Frontal cortex (tissue), 4 donors: ENCODE results near the gene PLCXD1. TPM values are rescaled to one million over a fixed set of nuclear protein-coding genes. Genes with fewer than 3 reads are reported as not detected.
"Not testable (repeated sequence)": the region's sequence is repeated elsewhere in the genome, so short reads cannot be mapped to it uniquely, and the experiment has no call there.

Source experiments
- DNase-seq, 2 donors: peaks; one replicate each; pipeline ENCODE4 v3.0.0; 2012; ENCODE audit warnings: low spot score in 2 of 2
- FAIRE-seq: peaks from 2 replicates; lab custom pipeline; 2012; peaks lifted over from hg19 to GRCh38; lab: Jason Lieb, UNC
- total RNA-seq: library from RNA; depleted of rRNA; stranded (reverse); fragments of >200 nt; gene quantifications from one replicate; pipeline ENCODE4 v1.2.3, GENCODE V29; 2014
- donor health status: control.
- donor health status: control.
- donor health status: control.

Gene PLCXD1
- total RNA-seq, 1 donor from 2014 or later: 14.7 TPM

DNA sequence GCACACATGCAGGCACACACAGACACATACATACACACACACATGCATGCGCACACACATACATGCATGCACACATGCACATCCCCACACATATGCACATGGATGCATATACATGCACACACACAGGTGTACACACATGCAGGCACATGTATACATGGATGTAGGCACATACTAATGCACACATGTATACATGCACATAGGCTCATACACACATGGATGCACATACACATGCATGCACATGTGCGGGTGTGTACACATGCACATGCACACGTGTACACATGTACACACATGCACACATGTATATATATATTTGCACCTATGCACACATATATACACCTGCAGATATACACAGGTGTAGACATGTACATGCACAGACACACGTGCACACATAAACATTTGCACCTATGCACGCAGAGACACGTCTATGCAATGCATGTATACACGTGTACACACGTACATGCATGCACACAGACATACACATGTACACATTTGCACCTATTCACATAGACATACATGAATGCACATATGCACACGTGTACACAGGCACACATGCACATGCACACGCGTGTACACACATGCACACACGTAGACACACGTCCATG is 4.0 kb downstream of the PLCXD1 start:
- FAIRE-seq (no peak), DNase-seq (no peak)

DNA sequence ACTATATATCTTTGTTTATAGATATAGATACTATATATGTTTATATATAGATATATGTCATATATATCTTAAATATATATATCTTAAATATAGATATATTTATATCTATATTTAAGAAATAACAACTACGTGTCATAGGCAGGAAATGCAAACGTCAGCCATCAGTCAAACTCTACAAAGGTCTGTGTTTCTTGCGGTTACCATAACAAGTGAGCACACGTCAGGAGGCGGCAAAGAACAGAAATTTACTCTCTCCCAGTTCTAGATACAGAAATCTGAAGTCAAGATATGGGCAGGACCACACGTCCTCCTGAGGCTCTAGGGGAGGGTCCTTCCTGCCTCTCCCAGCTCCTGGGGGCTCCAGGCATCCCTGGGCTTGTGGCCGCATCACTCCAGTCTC is 6.5 kb downstream of the PLCXD1 start:
- no peak for DNase-seq
- no peak for FAIRE-seq

DNA sequence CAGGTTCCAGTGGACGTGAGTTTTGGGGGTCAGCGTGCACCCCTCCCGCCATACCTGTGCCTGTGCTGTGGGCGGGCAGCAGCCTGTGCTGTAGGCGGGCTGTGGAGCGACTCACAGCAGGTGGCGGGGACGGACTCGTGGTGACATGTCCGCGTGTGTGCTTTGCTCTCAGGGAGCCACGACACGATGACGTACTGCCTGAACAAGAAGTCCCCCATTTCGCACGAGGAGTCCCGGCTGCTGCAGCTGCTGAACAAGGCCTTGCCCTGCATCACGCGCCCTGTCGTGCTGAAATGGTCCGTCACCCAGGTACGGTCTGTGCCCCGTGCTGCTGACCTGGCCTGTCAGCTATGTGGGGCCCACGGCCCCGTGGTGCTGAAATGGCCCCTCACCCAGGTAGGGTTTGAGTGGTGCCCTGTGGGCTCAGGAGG is 7.4 kb downstream of the PLCXD1 start:
- FAIRE-seq (no peak), DNase-seq (no peak)

DNA sequence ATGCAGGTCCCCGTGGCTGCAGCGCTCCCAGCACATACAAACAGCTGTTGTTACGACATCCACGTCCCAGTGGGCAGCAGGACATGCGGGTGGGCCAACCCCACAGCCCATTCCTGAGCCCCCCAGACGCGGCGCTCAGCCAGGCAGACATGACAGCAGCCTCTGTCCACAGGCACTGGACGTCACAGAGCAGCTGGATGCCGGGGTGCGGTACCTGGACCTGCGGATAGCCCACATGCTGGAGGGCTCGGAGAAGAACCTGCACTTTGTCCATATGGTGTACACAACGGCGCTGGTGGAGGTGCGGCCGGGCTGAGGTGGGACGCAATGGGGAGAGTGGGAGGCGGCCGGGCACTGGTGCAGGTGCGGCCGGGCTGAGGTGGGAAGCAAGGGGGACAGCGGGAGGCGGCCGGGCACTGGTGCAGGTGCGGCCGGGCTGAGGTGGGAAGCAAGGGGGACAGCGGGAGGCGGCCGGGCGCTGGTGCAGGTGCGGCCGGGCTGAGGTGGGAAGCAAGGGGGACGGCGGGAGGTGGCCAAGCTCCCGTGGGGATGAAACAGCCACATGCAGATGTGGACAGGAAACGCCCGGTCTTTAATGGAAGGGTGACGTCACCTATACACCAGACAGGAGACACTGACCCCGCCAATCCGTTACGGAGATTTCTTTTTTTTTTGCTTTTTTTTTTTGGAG is 9.4 kb downstream of the PLCXD1 start:
- no peak for FAIRE-seq
- no peak for DNase-seq

DNA sequence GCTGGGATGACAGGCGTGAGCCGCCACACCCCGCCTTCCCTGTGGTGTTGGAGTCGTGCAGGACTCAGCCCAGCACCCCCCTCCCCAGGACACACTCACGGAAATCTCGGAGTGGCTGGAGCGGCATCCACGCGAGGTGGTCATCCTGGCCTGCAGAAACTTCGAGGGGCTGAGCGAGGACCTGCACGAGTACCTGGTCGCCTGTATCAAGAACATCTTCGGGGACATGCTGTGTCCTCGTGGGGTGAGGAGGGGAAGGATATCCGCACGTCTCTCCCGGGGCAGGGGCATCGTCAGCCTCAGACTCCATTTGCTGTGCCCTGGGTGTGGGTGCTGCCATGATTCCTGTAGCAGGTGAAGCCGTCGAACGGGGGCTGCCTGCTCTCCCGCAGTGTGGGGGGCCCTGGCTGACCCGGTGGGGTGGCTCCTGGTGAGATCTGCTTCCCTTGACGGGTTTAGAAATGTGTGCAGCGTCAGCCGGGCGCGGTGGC is 10.3 kb downstream of the PLCXD1 start:
- no peak for FAIRE-seq
- DNase-seq: no peak

DNA sequence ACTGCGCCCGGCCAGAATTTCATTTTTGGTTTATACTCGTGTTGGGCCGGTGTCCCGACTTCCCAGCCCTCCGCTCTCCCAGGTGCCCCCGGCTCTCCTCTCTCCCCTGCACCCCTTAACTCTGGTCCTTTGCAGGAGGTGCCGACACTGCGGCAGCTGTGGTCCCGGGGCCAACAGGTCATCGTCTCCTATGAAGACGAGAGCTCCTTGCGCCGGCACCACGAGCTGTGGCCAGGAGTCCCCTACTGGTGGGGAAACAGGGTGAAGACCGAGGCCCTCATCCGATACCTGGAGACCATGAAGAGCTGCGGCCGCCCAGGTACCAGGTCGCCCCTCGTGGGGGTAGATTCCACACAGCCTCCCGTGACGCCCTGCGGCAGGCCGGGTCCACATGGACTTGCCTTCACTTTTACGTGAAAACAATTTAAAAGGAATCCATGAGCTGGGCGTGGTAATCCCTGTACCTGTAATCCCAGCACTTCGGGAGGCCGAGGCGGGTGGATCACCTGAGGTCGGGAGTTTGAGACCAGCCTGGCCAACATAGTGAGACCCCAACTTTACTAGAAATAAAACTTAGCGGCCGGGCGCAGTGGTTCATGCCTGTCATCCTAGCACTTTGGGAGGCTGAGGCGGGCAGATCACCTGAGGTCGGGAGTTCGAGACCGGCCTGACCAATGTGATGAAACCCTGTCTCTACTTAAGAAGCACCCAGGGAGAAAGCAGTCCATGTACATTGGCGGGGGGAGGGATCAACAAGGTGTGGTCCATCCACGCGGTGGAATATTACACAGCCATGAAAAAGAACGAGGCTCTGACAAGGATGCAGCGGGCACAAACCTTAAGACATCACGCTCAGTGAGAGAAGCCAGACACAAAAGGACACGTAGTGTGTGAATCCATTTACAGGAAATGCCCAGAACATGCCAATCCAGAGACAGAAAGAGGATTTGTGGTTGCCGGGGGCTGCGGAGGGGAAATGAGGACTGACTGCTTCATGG is 12.0 kb downstream of the PLCXD1 start:
- no peak for DNase-seq

DNA sequence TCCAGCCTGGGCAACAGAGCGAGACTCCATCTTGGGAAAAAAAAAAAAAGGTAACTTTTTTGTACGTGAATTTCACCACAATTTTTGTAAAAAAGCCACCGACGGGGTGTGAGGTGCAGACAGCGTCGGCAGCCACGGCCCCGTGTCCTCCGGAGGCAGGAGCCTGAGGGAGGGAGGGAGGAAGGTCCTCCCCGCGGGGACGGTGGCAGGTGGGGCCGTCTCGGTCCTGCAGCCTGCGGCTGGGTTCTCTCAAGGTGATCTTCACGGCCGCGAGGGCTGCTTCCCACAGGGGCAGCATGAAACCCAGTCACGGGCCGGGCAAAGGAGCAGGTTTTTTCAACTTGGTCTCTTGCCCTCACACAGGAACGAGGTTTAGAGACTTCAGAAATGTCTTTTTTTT is 14.0 kb downstream of the PLCXD1 start:
- DNase-seq: no peak
- FAIRE-seq: no peak

More for the DNA sequence above, 12.0 kb downstream of the PLCXD1 start:
- no peak for FAIRE-seq

DNA sequence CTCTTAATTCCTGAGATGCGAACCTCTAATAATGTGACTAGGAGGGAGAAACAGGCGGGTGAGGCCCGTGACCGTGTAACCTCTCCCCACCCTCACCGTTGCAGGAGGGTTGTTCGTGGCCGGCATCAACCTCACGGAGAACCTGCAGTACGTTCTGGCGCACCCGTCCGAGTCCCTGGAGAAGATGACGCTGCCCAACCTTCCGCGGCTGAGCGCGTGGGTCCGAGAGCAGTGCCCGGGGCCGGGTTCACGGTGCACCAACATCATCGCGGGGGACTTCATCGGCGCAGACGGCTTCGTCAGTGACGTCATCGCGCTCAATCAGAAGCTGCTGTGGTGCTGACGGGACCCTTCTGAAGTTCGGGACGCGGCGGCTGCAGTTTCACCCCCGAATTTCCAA is 17.8 kb downstream of the PLCXD1 start:
- DNase-seq (no peak), FAIRE-seq (no peak)

DNA sequence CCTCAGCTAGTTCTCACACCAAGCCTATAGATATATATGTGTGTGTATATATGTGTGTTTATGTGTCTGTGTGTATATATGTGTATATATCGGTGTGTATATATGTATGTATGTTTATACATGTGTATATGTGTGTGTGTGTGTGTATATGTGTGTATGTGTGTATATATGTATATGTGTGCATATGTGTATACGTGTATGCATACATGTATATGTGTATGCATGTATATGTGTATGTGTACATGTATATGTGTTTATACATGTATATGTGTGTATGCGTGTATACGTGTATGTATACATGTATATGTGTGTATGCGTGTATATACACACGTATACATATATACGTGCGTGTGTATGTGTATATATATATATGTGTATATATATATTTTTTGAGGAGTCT is 19.2 kb downstream of the PLCXD1 start:
- FAIRE-seq (no peak), DNase-seq (no peak)

DNA sequence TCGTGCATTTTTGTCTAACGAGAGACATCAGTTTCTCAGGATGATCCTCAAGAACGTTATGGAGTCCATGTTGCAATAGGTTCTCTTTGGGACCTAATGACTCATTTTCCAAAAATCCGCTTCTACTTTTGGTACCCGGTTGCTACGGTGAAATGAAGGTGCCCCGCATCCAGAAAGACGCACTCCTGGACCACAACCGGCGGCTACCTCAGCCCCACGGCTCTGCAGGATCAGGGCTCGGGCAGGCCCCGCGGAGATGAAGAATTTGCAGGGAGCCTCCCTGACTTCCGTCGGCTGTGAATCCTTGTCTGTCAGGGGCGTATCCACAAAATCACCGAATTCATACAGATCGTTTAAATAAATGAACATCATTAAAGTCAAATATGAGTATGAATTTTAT is 21.8 kb downstream of the PLCXD1 start:
- DNase-seq: no peak
- no peak for FAIRE-seq

DNA sequence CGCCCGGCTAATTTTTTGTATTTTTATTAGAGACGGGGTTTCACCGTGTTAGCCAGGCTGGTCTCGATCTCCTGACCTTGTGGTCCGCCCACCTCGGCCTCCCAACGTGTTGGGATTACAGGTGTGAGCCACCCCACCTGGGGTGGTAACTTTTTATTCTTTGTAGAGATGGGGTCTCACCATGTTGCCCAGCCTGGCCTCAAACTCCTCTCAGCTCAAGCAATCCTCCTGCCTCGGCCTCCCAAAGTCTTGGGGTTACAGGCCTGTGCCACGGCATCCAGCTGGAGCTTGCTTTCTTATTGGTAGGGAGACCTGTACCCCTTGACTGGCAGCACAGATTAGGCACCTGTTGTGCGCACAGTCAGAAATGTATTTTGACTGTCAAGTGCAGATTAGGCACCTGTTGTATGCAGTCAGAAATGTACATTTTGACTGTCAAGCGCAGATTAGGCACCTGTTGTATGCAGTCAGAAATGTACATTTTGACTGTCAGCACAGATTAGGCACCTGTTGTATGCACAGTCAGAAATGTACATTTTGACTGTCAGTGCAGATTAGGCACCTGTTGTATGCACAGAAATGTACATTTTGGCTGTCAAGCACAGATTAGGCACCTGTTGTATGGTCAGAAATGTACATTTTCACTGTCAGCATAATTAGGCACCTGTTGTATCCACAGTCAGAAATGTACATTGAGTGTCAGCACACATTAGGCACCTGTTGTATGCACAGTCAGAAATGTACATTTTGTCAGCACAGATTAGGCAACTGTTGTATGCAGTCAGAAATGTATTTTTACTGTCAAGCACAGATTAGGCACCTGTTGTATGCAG is 24.8 kb downstream of the PLCXD1 start:
- FAIRE-seq, DNase-seq: not testable (repeated sequence)

DNA sequence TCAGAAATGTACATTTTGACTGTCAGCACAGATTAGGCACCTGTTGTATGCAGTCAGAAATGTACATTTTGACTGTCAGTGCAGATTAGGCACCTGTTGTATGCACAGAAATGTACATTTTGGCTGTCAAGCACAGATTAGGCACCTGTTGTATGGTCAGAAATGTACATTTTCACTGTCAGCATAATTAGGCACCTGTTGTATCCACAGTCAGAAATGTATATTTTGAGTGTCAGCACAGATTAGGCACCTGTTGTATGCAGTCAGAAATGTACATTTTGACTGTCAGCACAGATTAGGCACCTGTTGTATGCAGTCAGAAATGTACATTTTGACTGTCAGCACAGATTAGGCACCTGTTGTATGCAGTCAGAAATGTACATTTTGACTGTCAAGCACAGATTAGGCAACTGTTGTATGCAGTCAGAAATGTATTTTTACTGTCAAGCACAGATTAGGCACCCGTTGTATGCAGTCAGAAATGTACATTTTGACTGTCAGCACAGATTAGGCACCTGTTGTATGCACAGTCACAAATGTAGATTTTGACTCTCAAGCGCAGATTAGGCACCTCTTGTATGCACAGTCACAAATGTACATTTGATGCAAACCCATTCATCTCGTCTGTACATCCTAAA is 25.6 kb downstream of the PLCXD1 start:
- FAIRE-seq, DNase-seq: not testable (repeated sequence)

DNA sequence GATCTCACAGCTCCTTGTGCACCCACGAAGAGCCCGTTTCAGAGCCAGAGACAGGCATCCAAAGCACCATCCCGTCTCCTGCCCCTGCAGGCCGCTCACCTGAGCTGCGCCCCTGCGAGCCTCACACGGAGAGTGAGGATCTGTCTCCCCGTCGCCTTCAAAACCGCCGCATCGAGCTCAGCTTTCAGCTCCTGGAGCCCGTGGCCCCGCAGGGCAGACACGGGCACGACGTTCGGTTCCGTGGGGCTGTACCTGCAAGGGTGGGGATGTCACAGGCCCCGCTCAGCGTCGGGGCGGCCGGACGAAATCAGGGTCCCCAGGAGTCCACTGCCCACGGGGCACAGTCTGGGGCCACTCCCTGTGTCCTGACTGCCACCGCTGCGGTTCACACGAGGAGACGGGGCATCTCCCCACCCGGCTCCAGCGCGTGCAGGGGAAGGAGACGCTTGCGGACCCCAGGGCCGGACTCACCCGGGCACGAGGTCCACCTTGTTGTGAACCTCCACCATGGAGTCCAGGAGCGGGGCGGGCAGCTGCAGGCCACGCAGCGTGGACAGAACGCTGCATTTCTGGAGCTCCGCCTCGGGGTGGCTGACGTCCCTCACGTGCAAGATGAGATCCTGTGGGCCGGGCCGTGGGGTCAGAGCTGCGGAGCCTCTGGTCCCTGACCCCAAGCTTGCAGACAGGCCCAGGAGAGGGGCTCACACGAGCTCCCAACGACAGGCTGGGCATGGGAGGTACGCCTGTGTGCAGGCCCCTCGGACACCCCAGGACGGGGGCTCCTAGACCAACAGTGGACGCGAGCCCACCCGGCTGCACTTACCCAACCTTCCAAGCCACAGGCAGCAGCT is 26.3 kb downstream of the PLCXD1 start:
- DNase-seq (no peak), FAIRE-seq (no peak)

DNA sequence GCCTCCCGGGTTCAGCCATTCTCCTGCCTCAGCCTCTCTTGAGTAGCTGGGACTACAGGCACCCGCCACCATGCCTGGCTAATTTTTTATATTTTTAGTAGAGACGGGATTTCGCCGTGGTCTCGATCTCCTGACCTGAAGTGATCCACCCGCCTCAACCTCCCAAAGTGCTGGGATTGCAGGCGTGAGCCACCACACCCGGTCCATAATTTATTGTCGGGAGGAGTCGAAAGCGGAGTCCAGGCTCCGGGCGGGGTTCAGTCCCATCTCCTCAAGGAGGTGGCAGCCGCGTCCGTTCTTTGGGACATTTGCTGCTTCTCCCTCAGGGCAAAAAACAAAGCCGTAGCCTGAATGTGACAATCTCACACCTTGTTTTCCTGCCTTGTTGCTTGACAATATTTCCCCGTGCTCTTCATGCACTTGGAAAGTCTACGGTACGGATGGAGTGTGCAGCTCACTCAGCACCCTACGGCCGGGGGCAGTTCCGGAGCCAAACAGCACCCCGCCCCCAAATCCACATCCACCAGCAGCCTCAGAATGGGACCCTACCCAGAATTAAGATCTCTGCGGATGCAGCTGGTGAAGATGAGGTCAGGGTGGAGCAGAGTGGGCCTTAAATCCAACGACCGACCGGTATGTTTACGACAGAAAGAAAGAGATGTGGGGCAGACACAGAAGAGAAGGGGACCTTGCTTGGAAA is 27.8 kb downstream of the PLCXD1 start:
- FAIRE-seq: no peak

DNA sequence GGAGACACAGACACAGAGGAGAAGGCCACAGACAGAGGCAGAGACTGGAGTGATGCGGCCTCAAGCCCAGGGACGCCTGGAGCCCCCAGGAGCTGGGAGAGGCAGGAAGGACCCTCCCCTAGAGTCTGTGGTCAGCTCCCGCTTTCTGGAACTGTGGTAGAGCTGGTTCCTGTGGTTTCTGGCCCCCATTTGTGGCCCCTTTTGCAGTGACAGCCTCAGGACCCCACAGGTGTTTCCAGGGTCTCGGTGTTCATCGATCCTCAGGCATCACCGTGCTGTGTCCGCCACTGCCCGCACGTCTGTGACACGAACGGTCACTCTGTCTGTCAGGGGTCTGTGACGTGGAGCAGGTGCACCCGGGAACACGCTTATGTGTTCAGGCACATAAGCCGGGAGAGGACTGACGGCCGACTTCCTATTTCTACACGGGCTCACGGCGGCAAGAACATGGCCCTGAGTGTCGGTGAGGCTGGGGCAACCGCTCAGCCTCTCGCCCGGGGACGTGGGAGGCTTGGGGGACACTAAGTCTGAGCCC is 29.5 kb downstream of the PLCXD1 start:
- no peak for DNase-seq
- FAIRE-seq: no peak

More for the DNA sequence above, 27.8 kb downstream of the PLCXD1 start:
- no peak for DNase-seq

DNA sequence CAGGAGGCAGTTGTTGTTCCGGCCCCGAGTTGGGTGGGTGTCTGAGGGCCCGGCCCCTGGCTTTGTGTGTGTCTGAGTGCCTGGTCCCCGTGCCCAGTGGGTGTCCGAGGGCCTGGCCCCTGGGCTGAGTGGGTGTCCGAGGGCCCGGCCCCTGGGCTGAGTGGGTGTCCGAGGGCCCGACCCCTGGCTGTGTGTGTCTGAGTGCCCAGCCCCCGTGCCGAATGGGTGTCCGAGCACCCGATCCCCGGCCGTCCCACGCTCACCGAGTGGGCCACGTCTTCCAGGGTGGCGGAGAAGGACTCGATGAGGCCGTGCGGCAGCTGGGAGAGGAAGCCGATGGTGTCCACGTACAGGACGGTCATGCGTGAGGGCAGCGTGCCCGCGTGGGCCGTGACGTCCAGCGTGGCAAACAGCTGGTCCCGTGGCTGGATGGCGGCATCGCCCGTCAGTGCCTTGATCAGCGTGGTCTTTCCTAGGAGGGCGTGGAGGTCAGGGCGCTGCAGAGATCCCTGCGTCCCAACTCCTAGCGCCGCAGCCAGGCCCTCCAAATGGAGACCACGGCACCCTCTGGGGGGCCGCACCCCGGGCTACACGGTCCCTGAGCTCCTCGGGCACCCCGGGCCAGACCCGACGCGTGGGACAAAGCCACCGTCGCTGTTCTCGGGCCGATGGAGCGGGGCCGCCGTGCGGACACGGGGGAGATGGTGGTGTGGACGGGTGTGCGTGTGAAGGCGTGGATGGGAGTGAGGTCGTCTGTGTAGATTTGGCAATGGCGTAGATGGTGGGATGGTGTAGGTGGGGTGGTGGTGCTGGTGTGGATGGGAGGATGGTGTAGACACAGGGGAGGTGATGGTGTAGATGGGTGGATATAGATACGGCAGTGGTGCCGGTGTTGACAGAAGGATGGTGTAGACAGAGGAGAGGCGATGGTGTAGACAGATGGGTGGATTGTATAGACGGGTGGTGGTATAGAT is 30.3 kb downstream of the PLCXD1 start:
- DNase-seq (no peak), FAIRE-seq (no peak)
